Smooth muscle cell (in vitro differentiated cells): ENCODE measurements around the gene FREY1. TPM values are rescaled to one million over a fixed set of nuclear protein-coding genes. Genes with fewer than 3 reads are reported as not detected.

Experiments
- DNase-seq: peaks from one replicate; lab custom pipeline; 2025; ENCODE audit not compliant: unreplicated experiment; lab: John Stamatoyannopoulos, UW
- H2AFZ ChIP-seq: fragments of 200-600 bp; sonication (generic); 2 replicates; pipeline ENCODE4 v1.6.0; 2016; ENCODE audit warnings: antibody characterized with exemption, low read depth, mild to moderate bottlenecking
- H3F3A ChIP-seq: fragments of 200-600 bp; sonication (generic); 2 replicates; pipeline ENCODE4 v1.6.0; 2017; ENCODE audit warnings: antibody characterized with exemption, low read depth
- H3K27ac ChIP-seq: fragments of 200-600 bp; sonication (generic); 2 replicates; pipeline ENCODE4 v1.5.1; 2016; ENCODE audit warnings: low read depth, mild to moderate bottlenecking
- H3K27me3 ChIP-seq: fragments of 200-600 bp; sonication (generic); 2 replicates; pipeline ENCODE4 v1.6.1; 2016; ENCODE audit warnings: low read depth, mild to moderate bottlenecking
- H3K36me3 ChIP-seq: fragments of 200-600 bp; sonication (generic); 2 replicates; pipeline ENCODE4 v1.5.1; 2016; ENCODE audit warnings: low read depth
- H3K4me1 ChIP-seq: fragments of 200-600 bp; sonication (generic); 2 replicates; pipeline ENCODE4 v1.5.1; 2016; ENCODE audit warnings: low read depth
- H3K4me2 ChIP-seq: fragments of 200-600 bp; sonication (generic); 2 replicates; pipeline ENCODE4 v1.6.0; 2016; ENCODE audit warnings: mild to moderate bottlenecking
- H3K4me3 ChIP-seq: fragments of 200-600 bp; sonication (generic); 2 replicates; pipeline ENCODE4 v1.5.1; 2016; ENCODE audit warnings: mild to moderate bottlenecking
- H3K79me2 ChIP-seq: fragments of 200-600 bp; sonication (generic); 2 replicates; pipeline ENCODE4 v1.6.0; 2016; ENCODE audit warnings: low read depth, mild to moderate bottlenecking
- H3K9ac ChIP-seq: fragments of 200-600 bp; sonication (generic); 2 replicates; pipeline ENCODE4 v1.6.0; 2016; ENCODE audit warnings: low read depth
- H3K9me3 ChIP-seq: fragments of 200-600 bp; sonication (generic); replicated peaks from 2 replicates; pipeline ENCODE4 v1.5.1; 2016; ENCODE audit warnings: low read depth
- H4K20me1 ChIP-seq: fragments of 200-600 bp; sonication (generic); 2 replicates; pipeline ENCODE4 v1.6.0; 2016; ENCODE audit warnings: low read depth
- CTCF ChIP-seq: fragments of 200-600 bp; sonication (generic); IDR thresholded peaks from 2 replicates; pipeline ENCODE4 v1.5.1; 2017; ENCODE audit warnings: borderline replicate concordance, mild to moderate bottlenecking, antibody characterized with exemption; ENCODE audit not compliant: insufficient read depth, poor library complexity, severe bottlenecking
- WGBS: methylation state at CpG from one replicate; pipeline ENCODE4 v1.1.7; 2016; ENCODE audit warnings: low lambda C conversion rate; 5-methylcytosine and 5-hydroxymethylcytosine counted together
- polyA plus RNA-seq: library from polyadenylated mRNA; unstranded; fragments of >200 nt; fragmentation: Nextera tagmentation; extraction: Ambion mirVana; gene quantifications from 2 replicates; pipeline ENCODE4 v1.2.1, GENCODE V29; 2016
- total RNA-seq: library from RNA; depleted of rRNA; stranded (reverse); fragments of >200 nt; gene quantifications from 2 replicates; pipeline ENCODE4 v1.2.3, GENCODE V29; 2014

FREY1 gene
- total and polyA plus RNA-seq, 2 experiments from 2014 or later: 0.22 to 0.57 TPM

GRCh38 chr11:45932217-45932616 lies 25.1 kb upstream of the FREY1 start:
- TF ChIP-seq CTCF: no peak
- DNase-seq: no peak

GRCh38 chr11:45931739-45932138 lies 24.7 kb upstream of the FREY1 start:
- Histone ChIP-seq H3K4me2 (no peak overlapping the region), H3K36me3 (peaks cover 7% of the 10 kb centered on the region), H3K27me3 (no peaks in the 10 kb centered on the region), H3F3A (no peaks in the 10 kb centered on the region), H3K9me3 (no peaks in the 10 kb centered on the region), H3K27ac (no peak overlapping the region), H4K20me1 (no peaks in the 10 kb centered on the region), H3K4me3 (no peak overlapping the region), H2AFZ (no peak overlapping the region), H3K4me1 (no peaks in the 10 kb centered on the region), H3K9ac (no peak overlapping the region), H3K79me2 (no peaks in the 10 kb centered on the region)
- no peak for DNase-seq
- TF ChIP-seq CTCF: no peak
- 96% methylated on average over 9 of the region's 10 CpGs for WGBS

More at GRCh38 chr11:45932217-45932616, 25.1 kb upstream of the FREY1 start:
- Histone ChIP-seq H3K4me2 (no peak overlapping the region), H3K9ac (no peak overlapping the region), H3K4me3 (no peak overlapping the region), H4K20me1 (no peaks in the 10 kb centered on the region), H3K27me3 (no peaks in the 10 kb centered on the region), H3K9me3 (no peaks in the 10 kb centered on the region), H3K27ac (no peak overlapping the region), H3K4me1 (no peaks in the 10 kb centered on the region), H2AFZ (no peak overlapping the region), H3F3A (no peaks in the 10 kb centered on the region), H3K36me3 (peaks cover 7% of the 10 kb centered on the region), H3K79me2 (no peaks in the 10 kb centered on the region)
- WGBS: 97% methylated on average over 8 of the region's 8 CpGs

- WGBS: 92% methylated on average over 8 of the region's 8 CpGs
- Histone ChIP-seq H3K27me3 (no peaks in the 10 kb centered on the region), H3K79me2 (no peaks in the 10 kb centered on the region), H3K4me2 (no peak overlapping the region), H3K27ac (no peak overlapping the region), H3F3A (no peaks in the 10 kb centered on the region), H3K9me3 (no peaks in the 10 kb centered on the region), H3K36me3 (peaks cover 7% of the 10 kb centered on the region), H3K4me3 (no peak overlapping the region), H3K4me1 (no peaks in the 10 kb centered on the region), H3K9ac (no peak overlapping the region), H4K20me1 (no peaks in the 10 kb centered on the region), H2AFZ (no peak overlapping the region)
- no peak for DNase-seq
- TF ChIP-seq CTCF: no peak
Observed at GRCh38 chr11:45930951-45931570, 24.0 kb upstream of the FREY1 start.
